ENCODE data around the gene SRGAP2B. TPM values are rescaled to one million over a fixed set of nuclear protein-coding genes. Genes with fewer than 3 reads are reported as not detected.
"Not testable (repeated sequence)": the region's sequence is repeated elsewhere in the genome, so short reads cannot be mapped to it uniquely, and the experiment has no call there.

The SRGAP2B gene
- total and polyA plus RNA-seq, 2 of the 8 experiments (the other 6 are each of a cell fraction or from before 2014, with no cell fraction given), result 4.9 to 39.5 TPM

DNA sequence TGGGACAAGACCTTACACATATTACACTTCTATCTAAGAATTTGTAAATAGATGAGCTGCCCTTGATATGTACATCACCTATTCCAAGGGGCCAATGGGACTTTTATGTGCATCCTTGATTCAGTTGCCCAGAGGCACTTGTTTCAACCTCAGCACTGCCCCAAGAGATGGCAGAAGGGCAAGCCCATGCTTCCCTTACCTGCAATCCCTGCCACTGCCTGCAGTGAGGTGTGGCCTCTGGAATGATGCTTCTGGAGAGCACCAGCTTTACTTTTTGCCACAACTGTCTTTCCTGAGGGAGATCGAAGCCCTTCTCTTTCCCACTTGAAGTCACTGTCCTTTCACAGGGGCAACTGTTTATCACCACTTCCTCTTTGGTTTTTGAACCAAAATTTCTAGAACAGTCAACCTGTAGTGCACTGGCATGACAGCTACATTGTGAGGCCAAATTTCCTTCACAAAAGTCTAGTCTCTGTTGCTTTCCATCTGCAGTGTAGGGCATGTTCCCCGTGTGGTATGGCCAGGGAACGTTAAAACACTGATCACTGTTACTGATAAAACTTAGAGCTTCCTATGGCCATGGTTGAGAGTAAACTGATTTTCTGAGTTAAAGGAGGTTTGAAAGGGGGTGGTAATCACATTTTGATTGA lies 49.3 kb upstream of the SRGAP2B start:
- H3K14ac ChIP-seq (ENCODE audit: insufficient read length); H3K27ac ChIP-seq (ENCODE audit: low read depth, low read length); H3K4ac ChIP-seq (replicated peaks; ENCODE audit: insufficient read length, low read depth, low read length); H3K27me3 ChIP-seq (replicated peaks in 1 of 4; ENCODE audit: control insufficient read depth in 3 of 4, extremely low read depth in 1 of 4, insufficient read depth in 3 of 4, low read length in 3 of 4); H2BK20ac ChIP-seq (ENCODE audit: low read length); H3K79me1 ChIP-seq (ENCODE audit: low read depth, low read length); H3K4me1 ChIP-seq (replicated peaks in 1 of 4; ENCODE audit: control insufficient read depth in 3 of 4, insufficient read depth in 4 of 4, low read length in 3 of 4); H3K4me2 ChIP-seq (ENCODE audit: insufficient read depth in 1 of 2, low read depth in 2 of 2, low read length in 2 of 2); H4K20me1 ChIP-seq (replicated peaks in 1 of 2; ENCODE audit: control insufficient read depth in 1 of 2, insufficient read depth in 2 of 2, low read length in 2 of 2); POLR2A ChIA-PET (ENCODE audit: partially characterized antibody); FAIRE-seq; H4K91ac ChIP-seq (replicated peaks; ENCODE audit: insufficient read length, low read length); H2BK5ac ChIP-seq (ENCODE audit: low read depth, low read length); H2AFZ ChIP-seq (ENCODE audit: low read length); H4K5ac ChIP-seq (ENCODE audit: insufficient read length, low read depth, low read length); DNase-seq (ENCODE audit: low read depth in 1 of 2, low spot score in 2 of 2); H3K23ac ChIP-seq (ENCODE audit: insufficient read length); H3K9ac ChIP-seq (replicated peaks in 1 of 4; ENCODE audit: extremely low read depth in 1 of 4, low read depth in 3 of 4, low read length in 3 of 4); H2BK120ac ChIP-seq (replicated peaks; ENCODE audit: low read depth, low read length); H3K36me3 ChIP-seq (ENCODE audit: control insufficient read depth in 2 of 4, insufficient read depth in 4 of 4, low read length in 3 of 4); H3K4me3 ChIP-seq (ENCODE audit: extremely low read depth in 1 of 4, insufficient read depth in 2 of 4, low read depth in 3 of 4, low read length in 4 of 4); H3K56ac ChIP-seq (replicated peaks; ENCODE audit: insufficient read length, low read depth, low read length); H2AK5ac ChIP-seq (ENCODE audit: low read depth, low read length); H3K9me3 ChIP-seq (ENCODE audit: insufficient read depth in 2 of 2, low read depth in 1 of 2, low read length in 1 of 2); H3K79me2 ChIP-seq (ENCODE audit: control insufficient read depth in 1 of 2, insufficient read depth in 2 of 2, low read length in 2 of 2); H2BK15ac ChIP-seq (ENCODE audit: low read length); H3K18ac ChIP-seq (ENCODE audit: extremely low read depth, low read length); CTCF ChIA-PET (ENCODE audit: partially characterized antibody); H4K8ac ChIP-seq (ENCODE audit: extremely low read depth, insufficient read depth, low read length); H2BK12ac ChIP-seq (ENCODE audit: low read depth, low read length); H3K23me2 ChIP-seq (ENCODE audit: low read depth, low read length): not testable (repeated sequence)
- 74% methylated on average over 2 of the region's 3 CpGs; no CpG with 5 or more reads in 1 of the 2 experiments for WGBS, 2 experiments (ENCODE audit: extremely low coverage in 1 of 2, insufficient coverage in 1 of 2, insufficient read length in 1 of 2, insufficient replicate concordance in 2 of 2, low coverage in 1 of 2, low lambda C conversion rate in 2 of 2, missing lambda C conversion rate in 1 of 2)

DNA sequence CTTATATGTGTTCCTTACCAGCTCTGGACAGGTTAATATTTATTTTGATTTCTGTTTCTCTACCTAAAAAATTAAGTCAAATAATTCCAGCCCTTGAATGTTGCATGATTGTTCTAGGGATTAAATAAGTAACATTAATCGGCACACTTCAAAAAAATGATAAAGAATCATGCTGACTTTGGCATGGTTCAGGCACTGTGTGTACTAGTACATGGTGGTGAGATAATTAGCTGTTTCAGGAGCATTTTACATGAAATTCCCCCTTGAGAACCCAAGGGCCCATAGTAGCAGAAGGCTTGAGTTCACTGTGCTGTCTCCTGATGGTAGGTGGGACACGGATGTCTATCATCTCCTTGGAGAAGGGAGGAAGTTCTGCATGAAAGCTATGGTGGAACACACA lies 45.4 kb upstream of the SRGAP2B start:
- H2BK5ac ChIP-seq (ENCODE audit: low read depth, low read length); H3K79me1 ChIP-seq (ENCODE audit: low read depth, low read length); CTCF ChIA-PET (ENCODE audit: partially characterized antibody); H3K14ac ChIP-seq (ENCODE audit: insufficient read length); H2AFZ ChIP-seq (ENCODE audit: low read length); POLR2A ChIA-PET (ENCODE audit: partially characterized antibody); H3K4me2 ChIP-seq (ENCODE audit: insufficient read depth in 1 of 2, low read depth in 2 of 2, low read length in 2 of 2); H3K4me1 ChIP-seq (replicated peaks in 1 of 4; ENCODE audit: control insufficient read depth in 3 of 4, insufficient read depth in 4 of 4, low read length in 3 of 4); H4K8ac ChIP-seq (ENCODE audit: extremely low read depth, insufficient read depth, low read length); H3K56ac ChIP-seq (replicated peaks; ENCODE audit: insufficient read length, low read depth, low read length); H2AK5ac ChIP-seq (ENCODE audit: low read depth, low read length); FAIRE-seq; H3K23ac ChIP-seq (ENCODE audit: insufficient read length); H2BK12ac ChIP-seq (ENCODE audit: low read depth, low read length); H4K20me1 ChIP-seq (replicated peaks in 1 of 2; ENCODE audit: control insufficient read depth in 1 of 2, insufficient read depth in 2 of 2, low read length in 2 of 2); H3K9me3 ChIP-seq (ENCODE audit: insufficient read depth in 2 of 2, low read depth in 1 of 2, low read length in 1 of 2); DNase-seq (ENCODE audit: low read depth in 1 of 2, low spot score in 2 of 2); H2BK20ac ChIP-seq (ENCODE audit: low read length); H3K27me3 ChIP-seq (replicated peaks in 1 of 4; ENCODE audit: control insufficient read depth in 3 of 4, extremely low read depth in 1 of 4, insufficient read depth in 3 of 4, low read length in 3 of 4); H2BK120ac ChIP-seq (replicated peaks; ENCODE audit: low read depth, low read length); H3K4me3 ChIP-seq (ENCODE audit: extremely low read depth in 1 of 4, insufficient read depth in 2 of 4, low read depth in 3 of 4, low read length in 4 of 4); H2BK15ac ChIP-seq (ENCODE audit: low read length); H3K79me2 ChIP-seq (ENCODE audit: control insufficient read depth in 1 of 2, insufficient read depth in 2 of 2, low read length in 2 of 2); H3K9ac ChIP-seq (replicated peaks in 1 of 4; ENCODE audit: extremely low read depth in 1 of 4, low read depth in 3 of 4, low read length in 3 of 4); H3K23me2 ChIP-seq (ENCODE audit: low read depth, low read length); H3K36me3 ChIP-seq (ENCODE audit: control insufficient read depth in 2 of 4, insufficient read depth in 4 of 4, low read length in 3 of 4); H4K5ac ChIP-seq (ENCODE audit: insufficient read length, low read depth, low read length); H3K18ac ChIP-seq (ENCODE audit: extremely low read depth, low read length); H4K91ac ChIP-seq (replicated peaks; ENCODE audit: insufficient read length, low read length); H3K4ac ChIP-seq (replicated peaks; ENCODE audit: insufficient read length, low read depth, low read length); H3K27ac ChIP-seq (ENCODE audit: low read depth, low read length): not testable (repeated sequence)
- no CpG with 5 or more reads among the region's 2 CpGs for WGBS, 2 experiments (ENCODE audit: extremely low coverage in 1 of 2, insufficient coverage in 1 of 2, insufficient read length in 1 of 2, insufficient replicate concordance in 2 of 2, low coverage in 1 of 2, low lambda C conversion rate in 2 of 2, missing lambda C conversion rate in 1 of 2)
